Adipose tissue (tissue), 3 donors: ENCODE results near the gene NDUFB11. TPM values are rescaled to one million over a fixed set of nuclear protein-coding genes. Genes with fewer than 3 reads are reported as not detected.

Experiments used
- H3K27ac ChIP-seq: one replicate; pipeline ENCODE4 v1.5.1; 2013; ENCODE audit warnings: low read depth, low read length
- WGBS, 3 donors: extraction: QIAGEN DNeasy Blood & Tissue Kit; methylation state at CpG; one replicate each; pipeline ENCODE4 v1.1.7; 2013; 5-methylcytosine and 5-hydroxymethylcytosine counted together
- polyA plus RNA-seq, 3 donors: library from polyadenylated mRNA; stranded (reverse); fragments of 200-250 nt; gene quantifications; one replicate each; pipeline ENCODE4 v1.2.3, GENCODE V29; 2013
- donor health status: healthy with polysubstance abuse.
- donor health status: Bipolar disorder and iron deficiency.
- donor health status: healthy.

Gene NDUFB11
- 10 to 100 TPM; 70.4 to 97.2 (median 81.8) TPM for polyA plus RNA-seq

DNA sequence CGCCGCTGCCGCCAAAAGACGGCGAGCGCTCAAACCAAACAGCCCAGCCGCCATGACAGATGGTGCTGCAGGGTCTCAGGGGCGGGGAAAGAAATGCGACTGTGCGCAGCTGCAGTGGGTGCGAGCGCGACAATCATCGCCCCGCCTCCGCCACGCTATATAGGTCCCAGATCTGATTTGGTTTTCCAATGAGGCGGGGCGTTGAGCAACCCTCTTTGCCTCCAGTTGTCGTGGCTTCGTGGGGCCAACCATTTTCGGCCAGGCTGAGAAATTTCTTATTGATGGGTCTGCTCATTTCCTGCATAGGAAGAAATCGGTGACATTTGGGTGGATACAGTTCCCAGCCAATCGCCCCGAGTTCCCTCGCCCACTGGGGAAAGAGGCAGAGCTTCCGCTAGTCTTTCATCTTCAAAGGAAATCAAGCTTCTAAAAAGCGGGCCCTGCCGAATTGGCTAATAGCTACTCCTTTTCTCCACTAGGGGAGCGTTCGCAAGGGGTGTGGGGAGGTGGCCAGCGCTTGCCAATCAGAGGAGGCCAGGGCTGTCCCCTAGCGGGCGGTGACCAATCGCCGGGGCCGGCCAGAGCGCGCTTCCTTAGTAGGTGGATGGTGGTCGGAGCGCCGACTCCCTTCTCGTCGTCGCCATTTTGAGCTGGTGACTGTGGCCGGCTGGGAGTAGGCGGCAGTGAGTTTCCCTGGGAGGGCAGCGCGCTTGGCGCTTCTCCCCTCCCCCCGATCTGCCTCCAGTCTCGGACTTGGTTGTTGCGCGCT is at the start of gene NDUFB11, which contains the start of gene RBM10:
Gene NDUFB11, minus strand, starts transcription at position 77 of the 769 bp plus-strand sequence. Its CDS starts 23 bp downstream, at position 54.
Gene RBM10, plus strand, starts transcription at position 596 of the 769 bp plus-strand sequence. CDS start 2,261 bp downstream, outside the sequence.
- WGBS, 3 donors, result 0 to 31% (median 1%) methylated on average over 38 to 54 of the region's 54 CpGs
- H3K27ac ChIP-seq, result peak within 1 kb of the TSS; percentile 42

- no peak within 1 kb of the TSS for H3K27ac ChIP-seq
- WGBS, 3 donors, result 0 to 1% (median 1%) methylated on average over 31 to 50 of the region's 50 CpGs
These were observed 49.1 kb upstream of the NDUFB11 start, which contains the start of gene UBA1 for GRCh38 chrX:47193475-47194193. TSS of gene UBA1 (plus strand) at chrX:47193829. CDS start at chrX:47198803, 4,974 bp downstream.

- no peak overlapping the region for H3K27ac ChIP-seq
- WGBS, 3 donors, result 39 to 64% (median 64%) methylated on average over 16 of the region's 16 CpGs
These were observed 47.4 kb upstream of the NDUFB11 start for GRCh38 chrX:47191806-47192401.

- no peak overlapping the region for H3K27ac ChIP-seq
- WGBS, 3 donors, result 3 to 30% (median 6%) methylated on average over 26 of the region's 26 CpGs
These were observed 46.8 kb upstream of the NDUFB11 start for GRCh38 chrX:47191331-47191730.

DNA sequence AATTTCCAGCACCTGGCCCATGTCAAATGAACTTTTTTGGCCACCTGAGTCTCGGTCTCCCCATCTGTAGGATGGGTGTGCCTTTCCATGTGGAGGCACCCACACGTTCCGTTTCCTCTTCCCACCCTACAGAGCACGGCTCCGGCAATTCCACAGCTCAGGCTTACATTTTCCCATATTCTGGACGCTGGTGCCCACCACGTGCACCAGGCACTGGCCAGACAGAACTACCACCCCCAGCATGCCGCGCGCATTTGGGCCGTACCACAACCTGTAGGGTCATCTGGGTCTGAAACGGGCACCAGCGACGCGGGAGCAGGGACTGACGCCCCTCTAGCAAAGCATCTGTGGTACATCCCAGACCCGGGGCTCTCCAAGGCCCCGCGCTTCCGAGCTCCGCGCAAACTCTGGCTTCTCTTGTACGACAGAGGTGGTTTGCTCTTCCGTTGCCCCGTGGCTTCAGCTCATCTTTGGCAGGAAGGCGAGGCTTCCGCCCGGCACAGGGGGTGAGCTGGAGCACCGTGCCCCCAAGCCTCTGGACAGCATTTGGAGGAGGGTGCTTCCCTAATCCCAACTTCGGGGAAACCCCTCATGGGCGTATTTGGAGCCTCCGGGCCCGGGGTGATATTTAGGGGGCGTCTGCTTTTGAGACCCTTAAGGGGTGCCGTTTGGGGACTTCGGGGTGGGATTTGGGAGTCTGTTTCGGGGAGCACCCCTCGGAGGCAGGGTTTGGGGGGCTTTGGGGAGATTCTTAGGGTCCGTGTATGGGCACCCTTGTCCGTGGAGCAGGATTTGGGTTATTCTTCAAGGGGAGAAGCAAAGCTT is 46.2 kb upstream of the NDUFB11 start:
- 1 to 15% (median 3%) methylated on average over 37 to 40 of the region's 40 CpGs for WGBS, 3 donors
- no peak overlapping the region for H3K27ac ChIP-seq

GRCh38 chrX:47189906-47190305 is 45.4 kb upstream of the NDUFB11 start:
- H3K27ac ChIP-seq, result no peak overlapping the region
- 63 to 74% (median 67%) methylated on average over 18 to 19 of the region's 19 CpGs for WGBS, 3 donors

DNA sequence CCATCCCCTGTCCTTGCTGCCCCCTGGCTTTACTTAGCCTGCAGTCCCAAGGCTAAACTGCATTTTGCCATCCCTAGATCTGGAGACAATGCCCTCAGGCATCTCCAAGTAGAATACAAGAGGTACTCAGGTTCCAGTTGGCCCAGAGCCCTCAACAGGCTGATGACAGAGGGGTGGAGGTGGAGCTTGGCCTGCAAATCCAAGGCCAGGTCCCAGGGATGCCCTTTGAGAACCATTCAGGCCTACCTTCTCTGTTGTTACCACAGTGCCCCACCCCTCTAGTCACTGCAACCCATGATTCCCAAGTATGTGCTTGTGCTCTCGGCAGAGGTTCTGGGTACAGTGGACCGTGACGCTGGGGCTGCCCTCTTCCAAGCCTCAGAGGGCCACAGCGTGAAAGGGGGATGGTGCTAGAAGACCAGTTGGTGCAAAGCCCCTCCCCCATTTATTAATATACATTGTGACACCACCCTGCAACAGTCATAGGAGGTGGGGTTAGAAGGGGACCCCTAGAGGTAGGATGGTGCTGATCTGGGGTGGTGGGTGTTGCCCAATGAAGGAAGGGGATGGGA is 42.7 kb upstream of the NDUFB11 start:
- 71 to 92% (median 78%) methylated on average over 4 of the region's 4 CpGs for WGBS, 3 donors
- H3K27ac ChIP-seq, result no peak overlapping the region

GRCh38 chrX:47186096-47186740 is 41.7 kb upstream of the NDUFB11 start:
- no peak overlapping the region for H3K27ac ChIP-seq
- 80 to 91% (median 88%) methylated on average over 15 to 27 of the region's 27 CpGs for WGBS, 3 donors

- no peak overlapping the region for H3K27ac ChIP-seq
- WGBS, 3 donors, result 84 to 93% (median 92%) methylated on average over 8 to 17 of the region's 17 CpGs
These were observed 40.7 kb upstream of the NDUFB11 start for GRCh38 chrX:47185241-47185640.

DNA sequence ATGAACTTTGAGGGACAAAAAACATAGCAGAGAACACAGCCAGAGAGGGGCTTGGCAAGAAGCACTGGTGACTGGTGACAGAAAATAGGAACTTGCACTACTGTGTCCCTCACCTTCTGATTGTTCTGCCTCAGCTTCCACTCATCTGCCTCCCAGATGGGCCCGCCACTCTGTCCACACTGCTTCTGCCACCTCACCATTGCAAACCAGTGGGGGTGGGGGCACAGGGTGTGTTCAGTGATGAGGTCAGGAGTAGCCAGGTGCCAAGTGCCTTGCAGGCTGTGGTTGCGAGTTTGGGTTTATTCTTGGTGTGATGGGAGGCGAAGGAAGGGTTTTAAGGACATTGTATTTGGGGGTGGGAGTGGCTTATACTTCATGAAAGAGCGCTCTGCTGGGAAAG is 40.0 kb upstream of the NDUFB11 start:
- no peak overlapping the region for H3K27ac ChIP-seq
- WGBS, 3 donors, result 84 to 94% (median 89%) methylated on average over 3 to 4 of the region's 4 CpGs

GRCh38 chrX:47182106-47182700 is 37.7 kb upstream of the NDUFB11 start:
- 83 to 92% (median 85%) methylated on average over 3 to 9 of the region's 9 CpGs for WGBS, 3 donors
- no peak overlapping the region for H3K27ac ChIP-seq

GRCh38 chrX:47181301-47181700 is 36.8 kb upstream of the NDUFB11 start:
- no peak overlapping the region for H3K27ac ChIP-seq
- WGBS, 3 donors, result 91 to 98% (median 95%) methylated on average over 10 of the region's 10 CpGs

DNA sequence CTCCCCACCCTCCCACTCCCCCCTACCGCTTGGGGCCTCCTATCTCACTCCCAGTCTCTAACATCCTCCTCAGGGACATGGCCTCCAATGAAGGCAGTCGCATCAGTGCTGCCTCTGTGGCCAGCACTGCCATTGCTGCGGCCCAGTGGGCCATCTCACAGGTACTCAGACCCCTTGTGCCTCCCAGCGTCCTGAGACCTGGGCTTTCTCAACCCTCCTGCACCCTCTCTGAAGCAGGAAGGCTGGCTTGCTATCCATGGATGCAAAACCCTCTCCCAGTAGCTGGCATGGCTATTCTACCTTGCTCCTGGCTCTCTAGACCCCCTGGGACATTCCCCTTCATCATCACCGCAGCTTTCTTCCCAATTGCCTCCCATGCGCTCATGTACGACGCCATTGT is 35.8 kb upstream of the NDUFB11 start:
- 87 to 100% (median 95%) methylated on average over 4 to 8 of the region's 8 CpGs for WGBS, 3 donors
- no peak overlapping the region for H3K27ac ChIP-seq

GRCh38 chrX:47179928-47180255 is 35.4 kb upstream of the NDUFB11 start:
- 91 to 93% (median 93%) methylated on average over 13 to 18 of the region's 18 CpGs for WGBS, 3 donors
- H3K27ac ChIP-seq, result no peak overlapping the region

DNA sequence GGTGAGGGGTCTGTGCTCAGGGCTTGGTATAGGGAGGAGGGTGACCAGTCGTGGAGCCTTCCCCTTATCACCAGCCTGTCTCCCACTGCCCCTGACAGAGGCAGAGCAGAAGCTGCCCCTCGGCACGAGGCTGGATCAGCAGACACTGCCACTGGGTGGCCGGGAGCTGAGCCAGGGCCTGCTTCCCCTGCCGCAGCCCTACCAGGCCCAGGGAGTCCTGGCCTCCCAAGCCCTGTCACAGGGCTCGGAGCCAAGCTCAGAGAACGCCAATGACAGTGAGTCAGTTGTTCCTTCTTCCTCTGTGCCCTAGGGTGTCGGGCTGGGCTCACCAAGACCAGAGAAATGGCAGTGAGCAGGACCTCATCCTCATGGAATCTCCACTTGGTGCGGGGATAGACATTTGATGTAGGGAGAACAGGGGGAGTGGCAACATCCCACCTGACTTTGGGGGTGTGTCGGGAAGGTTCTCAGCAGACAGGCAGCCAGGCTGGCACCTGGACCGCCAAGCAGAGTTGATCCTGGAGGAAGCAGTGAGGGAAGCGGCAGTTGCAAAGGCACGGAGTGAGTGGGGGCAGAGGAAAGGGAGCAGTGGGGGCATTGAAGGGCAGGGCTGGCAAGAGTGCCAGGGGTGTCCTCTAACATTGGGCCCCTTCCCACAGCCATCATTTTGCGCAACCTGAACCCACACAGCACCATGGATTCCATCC is 34.9 kb upstream of the NDUFB11 start:
- no peak overlapping the region for H3K27ac ChIP-seq
- 64 to 76% (median 65%) methylated on average over 7 to 14 of the region's 14 CpGs for WGBS, 3 donors

DNA sequence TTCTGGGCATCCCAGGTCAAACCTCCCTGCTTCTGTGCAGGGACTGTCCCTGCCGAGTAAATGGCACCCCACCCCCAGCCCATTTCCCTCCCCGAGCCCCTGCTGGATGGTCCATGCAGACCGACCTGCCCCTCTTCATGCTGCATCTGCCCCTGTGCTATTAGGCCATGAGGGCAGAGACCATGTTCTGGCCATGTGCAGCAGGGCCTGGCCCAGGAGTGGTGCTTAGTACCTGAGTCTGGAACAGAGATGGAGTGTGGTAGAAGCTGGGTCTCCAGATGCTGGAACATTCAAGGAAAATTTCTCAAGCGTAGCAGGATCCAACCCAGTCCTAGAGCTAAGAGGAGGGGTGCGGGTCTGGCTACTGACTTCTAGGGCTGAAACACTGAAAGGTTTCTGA is 33.8 kb upstream of the NDUFB11 start:
- WGBS, 3 donors, result 87 to 90% (median 89%) methylated on average over 5 of the region's 5 CpGs
- no peak overlapping the region for H3K27ac ChIP-seq

- WGBS, 3 donors, result 47 to 100% (median 50%) methylated on average over 2 of the region's 2 CpGs
- H3K27ac ChIP-seq, result no peak overlapping the region
These were observed 32.6 kb upstream of the NDUFB11 start for GRCh38 chrX:47177079-47177478.
